Measurements from ENCODE around the gene GALNT9.
"Not testable (repeated sequence)": the region's sequence is repeated elsewhere in the genome, so short reads cannot be mapped to it uniquely, and the experiment has no call there.

DNA sequence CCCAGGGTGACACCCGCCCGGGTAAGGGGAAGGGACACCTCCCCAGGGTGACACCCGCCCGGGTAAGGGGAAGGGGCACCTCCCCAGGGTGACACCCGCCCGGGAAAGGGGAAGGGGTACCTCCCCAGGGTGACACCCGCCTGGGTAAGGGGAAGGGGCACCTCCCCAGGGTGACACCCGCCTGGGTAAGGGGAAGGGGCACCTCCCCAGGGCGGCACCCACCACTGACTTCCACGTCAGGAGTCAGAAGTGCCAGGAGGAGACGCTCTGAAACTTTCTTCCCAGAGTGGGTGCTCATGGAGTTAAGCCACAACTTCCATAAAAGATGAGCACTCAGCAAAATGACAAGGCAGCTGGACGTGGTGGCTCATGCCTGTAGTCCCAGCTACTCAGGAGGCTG, 109.6 kb downstream of the GALNT9 start:
- TF ChIP-seq, protein P1, sequence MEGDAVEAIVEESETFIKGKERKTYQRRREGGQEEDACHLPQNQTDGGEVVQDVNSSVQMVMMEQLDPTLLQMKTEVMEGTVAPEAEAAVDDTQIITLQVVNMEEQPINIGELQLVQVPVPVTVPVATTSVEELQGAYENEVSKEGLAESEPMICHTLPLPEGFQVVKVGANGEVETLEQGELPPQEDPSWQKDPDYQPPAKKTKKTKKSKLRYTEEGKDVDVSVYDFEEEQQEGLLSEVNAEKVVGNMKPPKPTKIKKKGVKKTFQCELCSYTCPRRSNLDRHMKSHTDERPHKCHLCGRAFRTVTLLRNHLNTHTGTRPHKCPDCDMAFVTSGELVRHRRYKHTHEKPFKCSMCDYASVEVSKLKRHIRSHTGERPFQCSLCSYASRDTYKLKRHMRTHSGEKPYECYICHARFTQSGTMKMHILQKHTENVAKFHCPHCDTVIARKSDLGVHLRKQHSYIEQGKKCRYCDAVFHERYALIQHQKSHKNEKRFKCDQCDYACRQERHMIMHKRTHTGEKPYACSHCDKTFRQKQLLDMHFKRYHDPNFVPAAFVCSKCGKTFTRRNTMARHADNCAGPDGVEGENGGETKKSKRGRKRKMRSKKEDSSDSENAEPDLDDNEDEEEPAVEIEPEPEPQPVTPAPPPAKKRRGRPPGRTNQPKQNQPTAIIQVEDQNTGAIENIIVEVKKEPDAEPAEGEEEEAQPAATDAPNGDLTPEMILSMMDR (IDR thresholded peaks at IDR 0.05; ENCODE audit: poor library complexity) = not testable (repeated sequence)
- TF ChIP-seq EZH2 (IDR thresholded peaks at IDR 0.05; ENCODE audit: borderline replicate concordance); EZH2phosphoT487 (IDR thresholded peaks at IDR 0.05; ENCODE audit: low read depth, severe bottlenecking, unreplicated experiment): not testable (repeated sequence)

Data from hepatocyte (in vitro differentiated cells).